Astrocyte (in vitro differentiated cells and primary cell): Measurements from ENCODE around the gene TSFM.

Experiments used
- EZH2 ChIP-seq: IDR thresholded peaks from 2 replicates; pipeline ENCODE4 v1.6.1; 2012; ENCODE audit warnings: mild to moderate bottlenecking, low read length, inconsistent platforms; ENCODE audit not compliant: insufficient read depth
- TF ChIP-seq, protein P1 (sequence below): IDR thresholded peaks from 2 replicates; pipeline ENCODE4 v1.5.1; 2011; ENCODE audit warnings: low read depth, mild to moderate bottlenecking, inconsistent platforms, low read length, moderate library complexity; ENCODE audit not compliant: insufficient read depth

DNA sequence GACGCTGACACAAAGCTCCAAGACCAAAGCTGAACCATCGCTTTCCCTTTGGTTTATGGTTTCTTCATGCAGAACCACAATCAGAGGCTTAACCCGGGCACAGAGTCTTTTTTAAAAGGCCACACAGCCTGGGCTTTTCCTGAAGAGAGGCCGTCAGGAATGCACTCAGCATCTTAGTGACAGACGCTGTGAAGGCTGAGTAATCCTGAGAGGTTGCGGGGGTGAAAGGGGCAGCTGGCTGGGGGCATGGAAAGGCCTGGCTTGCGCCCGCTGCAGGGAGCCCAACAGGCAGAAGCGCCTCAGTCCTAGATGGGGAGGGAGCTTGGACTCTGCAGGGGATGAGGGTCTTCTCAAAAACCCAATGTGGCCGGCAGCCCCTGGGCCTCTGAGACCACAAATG lies 50.4 kb downstream of the TSFM start:
- TF ChIP-seq, protein P1, sequence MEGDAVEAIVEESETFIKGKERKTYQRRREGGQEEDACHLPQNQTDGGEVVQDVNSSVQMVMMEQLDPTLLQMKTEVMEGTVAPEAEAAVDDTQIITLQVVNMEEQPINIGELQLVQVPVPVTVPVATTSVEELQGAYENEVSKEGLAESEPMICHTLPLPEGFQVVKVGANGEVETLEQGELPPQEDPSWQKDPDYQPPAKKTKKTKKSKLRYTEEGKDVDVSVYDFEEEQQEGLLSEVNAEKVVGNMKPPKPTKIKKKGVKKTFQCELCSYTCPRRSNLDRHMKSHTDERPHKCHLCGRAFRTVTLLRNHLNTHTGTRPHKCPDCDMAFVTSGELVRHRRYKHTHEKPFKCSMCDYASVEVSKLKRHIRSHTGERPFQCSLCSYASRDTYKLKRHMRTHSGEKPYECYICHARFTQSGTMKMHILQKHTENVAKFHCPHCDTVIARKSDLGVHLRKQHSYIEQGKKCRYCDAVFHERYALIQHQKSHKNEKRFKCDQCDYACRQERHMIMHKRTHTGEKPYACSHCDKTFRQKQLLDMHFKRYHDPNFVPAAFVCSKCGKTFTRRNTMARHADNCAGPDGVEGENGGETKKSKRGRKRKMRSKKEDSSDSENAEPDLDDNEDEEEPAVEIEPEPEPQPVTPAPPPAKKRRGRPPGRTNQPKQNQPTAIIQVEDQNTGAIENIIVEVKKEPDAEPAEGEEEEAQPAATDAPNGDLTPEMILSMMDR = no peak
- TF ChIP-seq EZH2 = no peak
